AG09319 (cell line): ENCODE measurements around the gene RCAN3.

Source experiments
- DNase-seq: peaks from one replicate; pipeline ENCODE4 v3.0.0-alpha.2; 2010; ENCODE audit warnings: low read depth; ENCODE audit errors: extremely low read depth
- CTCF ChIP-seq: IDR thresholded peaks from 2 replicates; pipeline ENCODE4 v1.5.1; 2011; ENCODE audit warnings: low read depth, mild to moderate bottlenecking, inconsistent platforms, low read length, moderate library complexity

The RCAN3 gene

GRCh38 chr1:24551960-24552571, 49.4 kb downstream of the RCAN3 start:
- no peak for DNase-seq
- no peak for TF ChIP-seq CTCF

- no peak for TF ChIP-seq CTCF
- no peak for DNase-seq
These were observed 51.3 kb downstream of the RCAN3 start for GRCh38 chr1:24553931-24554330.

GRCh38 chr1:24554714-24555113, 52.1 kb downstream of the RCAN3 start:
- no peak for TF ChIP-seq CTCF
- DNase-seq: no peak

GRCh38 chr1:24555591-24556413, 53.2 kb downstream of the RCAN3 start, which contains the start of gene NCMAP:
Gene NCMAP, plus strand, starts transcription at chr1:24556087. Its CDS starts 39,344 bp downstream, at chr1:24595431.
- no peak for DNase-seq
- TF ChIP-seq CTCF: no peak

GRCh38 chr1:24556414-24556795, 53.8 kb downstream of the RCAN3 start:
- DNase-seq: no peak
- TF ChIP-seq CTCF: no peak

- no peak for TF ChIP-seq CTCF
- no peak for DNase-seq
These were observed 54.6 kb downstream of the RCAN3 start for GRCh38 chr1:24557220-24557619.

GRCh38 chr1:24557711-24558131, 55.1 kb downstream of the RCAN3 start:
- no peak for DNase-seq
- no peak for TF ChIP-seq CTCF
